Epithelial cell of esophagus (primary cell): ENCODE results near the gene TM2D1.
A peak's percentile ranks its signal among the peaks of the same experiment; 100 is the strongest.

Experiments
- DNase-seq: peaks from one replicate; pipeline ENCODE4 v3.0.0; 2010; ENCODE audit warnings: low read depth
- H3K4me3 ChIP-seq: 2 replicates; pipeline ENCODE4 v1.5.1; 2011; ENCODE audit warnings: mild to moderate bottlenecking, low read length, control low read depth
- TF ChIP-seq, protein P1 (sequence below): IDR thresholded peaks from 2 replicates; pipeline ENCODE4 v1.5.1; 2011; ENCODE audit warnings: low read depth, mild to moderate bottlenecking, low read length, control low read depth, inconsistent platforms; ENCODE audit not compliant: insufficient read depth; ENCODE audit errors: missing control alignments

The TM2D1 gene

DNA sequence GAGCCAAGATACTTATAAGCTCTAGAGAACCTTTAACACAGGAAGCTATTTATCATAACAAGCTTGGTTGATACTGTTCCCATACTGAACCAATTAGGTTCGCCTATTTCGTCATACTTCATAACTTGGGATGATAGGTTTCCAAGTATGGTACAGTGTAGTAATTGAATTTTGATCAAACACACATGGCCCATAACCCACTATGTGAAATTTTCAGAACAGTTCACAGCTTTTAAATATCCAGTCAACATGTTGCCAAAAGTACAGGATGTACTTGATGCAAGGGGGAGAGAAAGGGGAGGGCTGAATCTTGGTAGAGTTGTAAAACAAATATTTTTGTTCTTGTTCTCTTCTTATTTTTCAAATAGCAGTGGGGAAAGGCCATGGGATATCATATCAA is 86.6 kb downstream of the TM2D1 start:
- no peak overlapping the region for H3K4me3 ChIP-seq
- TF ChIP-seq, protein P1, sequence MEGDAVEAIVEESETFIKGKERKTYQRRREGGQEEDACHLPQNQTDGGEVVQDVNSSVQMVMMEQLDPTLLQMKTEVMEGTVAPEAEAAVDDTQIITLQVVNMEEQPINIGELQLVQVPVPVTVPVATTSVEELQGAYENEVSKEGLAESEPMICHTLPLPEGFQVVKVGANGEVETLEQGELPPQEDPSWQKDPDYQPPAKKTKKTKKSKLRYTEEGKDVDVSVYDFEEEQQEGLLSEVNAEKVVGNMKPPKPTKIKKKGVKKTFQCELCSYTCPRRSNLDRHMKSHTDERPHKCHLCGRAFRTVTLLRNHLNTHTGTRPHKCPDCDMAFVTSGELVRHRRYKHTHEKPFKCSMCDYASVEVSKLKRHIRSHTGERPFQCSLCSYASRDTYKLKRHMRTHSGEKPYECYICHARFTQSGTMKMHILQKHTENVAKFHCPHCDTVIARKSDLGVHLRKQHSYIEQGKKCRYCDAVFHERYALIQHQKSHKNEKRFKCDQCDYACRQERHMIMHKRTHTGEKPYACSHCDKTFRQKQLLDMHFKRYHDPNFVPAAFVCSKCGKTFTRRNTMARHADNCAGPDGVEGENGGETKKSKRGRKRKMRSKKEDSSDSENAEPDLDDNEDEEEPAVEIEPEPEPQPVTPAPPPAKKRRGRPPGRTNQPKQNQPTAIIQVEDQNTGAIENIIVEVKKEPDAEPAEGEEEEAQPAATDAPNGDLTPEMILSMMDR, result no peak
- DNase-seq, result no peak

DNA sequence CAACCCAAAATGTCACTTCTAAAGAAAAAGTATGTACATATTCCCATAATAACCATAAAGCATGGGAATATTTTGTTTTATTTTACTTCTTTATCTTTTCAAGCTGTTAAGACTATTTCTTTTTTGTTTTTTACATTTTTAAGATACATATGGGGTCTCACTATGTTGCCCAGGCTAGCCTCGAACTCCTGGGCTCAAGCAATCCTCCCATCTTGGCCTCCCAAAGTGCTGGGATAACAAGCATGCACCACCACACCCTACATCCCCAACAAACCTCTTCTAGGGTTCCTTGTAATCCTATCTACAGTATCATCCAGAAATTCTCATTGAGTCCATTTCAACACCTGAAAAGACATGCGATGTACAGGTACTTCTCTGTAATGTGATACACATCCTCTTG is 87.5 kb downstream of the TM2D1 start:
- TF ChIP-seq, protein P1, result no peak
- DNase-seq, result no peak
- no peak overlapping the region for H3K4me3 ChIP-seq

DNA sequence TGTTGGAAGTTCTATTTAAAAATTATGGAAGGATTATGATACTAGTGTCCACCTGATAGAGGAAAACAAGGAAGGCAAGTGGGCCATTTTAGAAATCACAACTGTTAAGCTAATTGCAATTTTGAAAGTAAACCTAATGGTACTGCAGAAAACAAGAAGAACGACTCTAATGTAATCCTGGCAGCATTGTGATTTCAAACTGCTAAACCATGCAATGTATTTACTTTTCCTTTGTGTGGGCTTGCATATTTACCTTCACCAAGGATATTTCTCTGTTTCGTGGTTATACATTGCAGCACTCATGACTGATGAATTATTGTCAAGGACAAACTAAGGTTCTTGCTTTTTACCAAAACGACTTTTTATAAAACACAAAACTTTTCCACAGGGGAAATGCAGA is 88.1 kb downstream of the TM2D1 start:
- H3K4me3 ChIP-seq, result no peak overlapping the region
- TF ChIP-seq, protein P1, result no peak
- peak; percentile 25 for DNase-seq

DNA sequence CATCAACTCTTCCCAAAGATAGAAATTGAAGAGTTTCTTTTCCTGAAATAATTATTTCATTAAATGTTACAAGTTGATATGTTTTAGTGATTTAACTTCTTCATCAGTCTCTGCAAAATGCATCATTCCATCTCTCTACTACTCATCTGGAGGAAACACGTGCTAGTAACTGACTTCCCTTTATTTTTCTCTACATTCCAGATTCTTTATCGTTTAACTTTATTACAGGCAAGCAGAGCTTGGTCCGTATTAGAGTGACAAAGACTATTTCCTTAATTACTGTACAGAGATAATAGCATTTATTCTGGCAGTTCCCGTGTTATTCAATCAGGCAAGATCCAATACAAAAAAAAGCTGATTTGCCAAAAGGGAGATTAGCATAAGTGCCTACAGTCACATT is 88.6 kb downstream of the TM2D1 start:
- TF ChIP-seq, protein P1, result no peak
- DNase-seq, result no peak
- H3K4me3 ChIP-seq, result no peak overlapping the region

DNA sequence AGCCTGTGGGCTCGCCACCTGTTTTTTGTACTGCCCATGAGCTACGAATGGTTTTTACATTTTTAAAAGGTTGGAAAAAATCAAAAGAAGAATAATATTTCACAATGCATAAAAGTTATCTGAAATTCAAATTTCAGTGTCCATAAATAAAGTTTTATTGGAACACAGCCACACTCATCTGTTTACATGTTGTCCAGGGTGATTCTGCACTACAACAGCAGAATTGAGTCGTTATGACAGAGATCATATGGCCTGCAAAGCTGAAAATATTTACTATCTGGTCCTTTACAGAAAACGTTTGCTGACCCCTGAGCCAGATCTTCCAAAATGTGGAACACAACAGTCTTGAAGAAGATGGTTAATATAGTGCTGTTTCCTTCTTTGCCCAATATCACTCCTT is 89.4 kb downstream of the TM2D1 start:
- no peak overlapping the region for H3K4me3 ChIP-seq
- no peak for DNase-seq
- TF ChIP-seq, protein P1, result no peak

DNA sequence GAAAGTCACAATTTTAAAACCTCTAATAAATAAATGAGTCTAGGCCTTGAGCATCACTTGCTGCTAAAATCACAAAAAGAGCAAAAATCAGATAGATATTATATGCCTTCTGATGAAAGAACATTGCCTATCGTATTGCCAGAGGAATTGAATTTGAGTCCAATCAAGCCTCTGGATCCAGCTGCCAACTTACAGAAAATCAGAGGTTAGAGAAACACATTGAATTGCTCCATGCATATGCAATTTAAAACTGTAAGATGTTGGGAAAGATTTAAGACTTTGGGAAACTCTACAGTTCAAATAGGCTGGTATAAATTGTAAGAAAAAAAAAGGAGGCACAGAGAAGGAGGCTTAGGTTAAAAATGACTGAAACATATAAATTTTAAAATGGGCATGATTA is 93.5 kb downstream of the TM2D1 start:
- H3K4me3 ChIP-seq, result no peak overlapping the region
- TF ChIP-seq, protein P1, result no peak
- DNase-seq, result no peak
